ENCODE results near the gene NRIP3. TPM values are rescaled to one million over a fixed set of nuclear protein-coding genes. Genes with fewer than 3 reads are reported as not detected.
"Not testable (repeated sequence)": the region's sequence is repeated elsewhere in the genome, so short reads cannot be mapped to it uniquely, and the experiment has no call there.

The NRIP3 gene
- polyA plus RNA-seq, 3 donors = 0.28 to 4.8 (median 1.0) TPM

DNA sequence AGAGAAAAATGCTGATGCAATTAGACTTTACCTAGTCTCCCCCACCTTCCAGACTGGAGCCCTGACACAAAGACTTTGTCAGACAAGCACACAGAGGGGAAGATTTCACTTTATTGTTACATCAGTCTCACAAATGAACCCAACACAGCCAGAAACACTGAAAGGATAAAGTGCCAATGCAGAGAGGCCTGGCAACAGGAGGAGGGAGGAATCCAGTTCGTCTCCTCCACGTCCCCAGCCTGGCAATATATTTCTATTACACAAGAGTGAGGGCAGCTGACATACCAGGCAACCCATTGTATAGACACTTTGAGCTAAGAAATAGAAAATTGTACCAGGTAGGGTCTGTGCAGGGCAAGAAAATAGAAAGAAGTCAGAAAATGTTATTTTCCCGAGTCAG is 23.3 kb downstream of the NRIP3 start:
- intact Hi-C loops (cut with micrococcal nuclease) = no loop called here
- no CpG with 5 or more reads among the region's 3 CpGs for WGBS (ENCODE audit: insufficient coverage)
- H3K27ac Mint-ChIP-seq = no peak overlapping the region

DNA sequence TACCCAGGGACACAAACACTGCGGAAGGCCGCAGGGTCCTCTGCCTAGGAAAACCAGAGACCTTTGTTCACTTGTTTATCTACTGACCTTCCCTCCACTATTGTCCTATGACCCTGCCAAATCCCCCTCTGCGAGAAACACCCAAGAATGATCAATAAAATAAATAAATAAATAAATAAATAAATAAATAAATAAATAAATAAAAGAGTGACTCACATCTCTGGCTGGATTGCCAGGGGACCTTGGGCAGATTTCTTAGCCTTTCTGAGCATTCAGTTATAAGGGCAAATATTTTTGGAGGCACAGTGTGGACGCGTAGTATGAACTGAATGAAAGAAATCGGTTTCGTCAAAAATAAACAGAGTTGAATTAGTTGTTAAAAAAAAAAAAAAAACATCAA is 24.4 kb downstream of the NRIP3 start:
- H3K27ac ChIP-seq (ENCODE audit: low read depth in 1 of 2, low read length in 2 of 2); H3K9me3 Mint-ChIP-seq; H3K27ac Mint-ChIP-seq; DNase-seq; H3K36me3 Mint-ChIP-seq; H4K20me1 ChIP-seq (ENCODE audit: insufficient read depth, low read length); H3K4me2 ChIP-seq (replicated peaks; ENCODE audit: extremely low read depth, low read length, poor library complexity, severe bottlenecking); H3K36me3 ChIP-seq (replicated peaks in 1 of 2; ENCODE audit: control insufficient read depth in 1 of 2, insufficient read depth in 2 of 2, low read length in 2 of 2); intact Hi-C loops (cut with micrococcal nuclease); H3K9me3 ChIP-seq (replicated peaks in 1 of 2; ENCODE audit: control insufficient read depth in 1 of 2, insufficient read depth in 1 of 2, low read length in 2 of 2); H3K27me3 ChIP-seq (ENCODE audit: control insufficient read depth in 2 of 2, insufficient read depth in 2 of 2, low read length in 2 of 2); H3K79me2 ChIP-seq (ENCODE audit: insufficient read depth, low read length); H3K4me3 ChIP-seq (replicated peaks in 1 of 3; ENCODE audit: low read depth in 2 of 3, low read length in 3 of 3); H3K27me3 Mint-ChIP-seq (ENCODE audit: low read depth in 3 of 3); H3K4me3 Mint-ChIP-seq; H3K4me1 ChIP-seq (ENCODE audit: control insufficient read depth in 1 of 2, insufficient read depth in 2 of 2, low read length in 2 of 2); H3K4me1 Mint-ChIP-seq; H3K9ac ChIP-seq (ENCODE audit: insufficient read depth, low read length, poor library complexity, severe bottlenecking); H2AFZ ChIP-seq (ENCODE audit: insufficient read depth, low read depth, low read length, poor library complexity, severe bottlenecking): not testable (repeated sequence)
- no CpG with 5 or more reads among the region's 7 CpGs for WGBS (ENCODE audit: insufficient coverage)

More for the DNA sequence above, 23.3 kb downstream of the NRIP3 start:
- Histone ChIP-seq H3K4me2 (replicated peaks; ENCODE audit: extremely low read depth, low read length, poor library complexity, severe bottlenecking) (no peak overlapping the region), H3K9me3 (replicated peaks in 1 of 2; ENCODE audit: control insufficient read depth in 1 of 2, insufficient read depth in 1 of 2, low read length in 2 of 2) (no peaks in the 10 kb centered on the region), H3K4me3 (replicated peaks in 1 of 3; ENCODE audit: low read depth in 2 of 3, low read length in 3 of 3) (no peak overlapping the region), H2AFZ (ENCODE audit: insufficient read depth, low read depth, low read length, poor library complexity, severe bottlenecking) (no peak overlapping the region), H3K27ac (ENCODE audit: low read depth in 1 of 2, low read length in 2 of 2) (no peak overlapping the region), H3K4me1 (ENCODE audit: control insufficient read depth in 1 of 2, insufficient read depth in 2 of 2, low read length in 2 of 2) (no peaks in the 10 kb centered on the region), H3K27me3 (ENCODE audit: control insufficient read depth in 2 of 2, insufficient read depth in 2 of 2, low read length in 2 of 2) (no peaks in the 10 kb centered on the region), H3K79me2 (ENCODE audit: insufficient read depth, low read length) (no peaks in the 10 kb centered on the region), H4K20me1 (ENCODE audit: insufficient read depth, low read length) (no peaks in the 10 kb centered on the region), H3K36me3 (replicated peaks in 1 of 2; ENCODE audit: control insufficient read depth in 1 of 2, insufficient read depth in 2 of 2, low read length in 2 of 2) (no peaks in the 10 kb centered on the region), H3K9ac (ENCODE audit: insufficient read depth, low read length, poor library complexity, severe bottlenecking) (no peak overlapping the region)
- Mint-ChIP-seq H3K4me3 (no peak overlapping the region), H3K27me3 (ENCODE audit: low read depth in 3 of 3) (peaks cover 0 to 2% (median 0%) of the 10 kb centered on the region in 3 donors), H3K36me3 (peaks cover 0 to 3% of the 10 kb centered on the region in 2 donors), H3K4me1 (no peaks in the 10 kb centered on the region), H3K9me3 (peaks cover 0 to 1% (median 0%) of the 10 kb centered on the region in 7 donors)
- DNase-seq = no peak
- TF ChIP-seq, protein P1, sequence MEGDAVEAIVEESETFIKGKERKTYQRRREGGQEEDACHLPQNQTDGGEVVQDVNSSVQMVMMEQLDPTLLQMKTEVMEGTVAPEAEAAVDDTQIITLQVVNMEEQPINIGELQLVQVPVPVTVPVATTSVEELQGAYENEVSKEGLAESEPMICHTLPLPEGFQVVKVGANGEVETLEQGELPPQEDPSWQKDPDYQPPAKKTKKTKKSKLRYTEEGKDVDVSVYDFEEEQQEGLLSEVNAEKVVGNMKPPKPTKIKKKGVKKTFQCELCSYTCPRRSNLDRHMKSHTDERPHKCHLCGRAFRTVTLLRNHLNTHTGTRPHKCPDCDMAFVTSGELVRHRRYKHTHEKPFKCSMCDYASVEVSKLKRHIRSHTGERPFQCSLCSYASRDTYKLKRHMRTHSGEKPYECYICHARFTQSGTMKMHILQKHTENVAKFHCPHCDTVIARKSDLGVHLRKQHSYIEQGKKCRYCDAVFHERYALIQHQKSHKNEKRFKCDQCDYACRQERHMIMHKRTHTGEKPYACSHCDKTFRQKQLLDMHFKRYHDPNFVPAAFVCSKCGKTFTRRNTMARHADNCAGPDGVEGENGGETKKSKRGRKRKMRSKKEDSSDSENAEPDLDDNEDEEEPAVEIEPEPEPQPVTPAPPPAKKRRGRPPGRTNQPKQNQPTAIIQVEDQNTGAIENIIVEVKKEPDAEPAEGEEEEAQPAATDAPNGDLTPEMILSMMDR (IDR thresholded peaks at IDR 0.05) = no peak

Data from CD14-positive monocyte (primary cell).